ENCODE results near the gene CIITA.

DNA sequence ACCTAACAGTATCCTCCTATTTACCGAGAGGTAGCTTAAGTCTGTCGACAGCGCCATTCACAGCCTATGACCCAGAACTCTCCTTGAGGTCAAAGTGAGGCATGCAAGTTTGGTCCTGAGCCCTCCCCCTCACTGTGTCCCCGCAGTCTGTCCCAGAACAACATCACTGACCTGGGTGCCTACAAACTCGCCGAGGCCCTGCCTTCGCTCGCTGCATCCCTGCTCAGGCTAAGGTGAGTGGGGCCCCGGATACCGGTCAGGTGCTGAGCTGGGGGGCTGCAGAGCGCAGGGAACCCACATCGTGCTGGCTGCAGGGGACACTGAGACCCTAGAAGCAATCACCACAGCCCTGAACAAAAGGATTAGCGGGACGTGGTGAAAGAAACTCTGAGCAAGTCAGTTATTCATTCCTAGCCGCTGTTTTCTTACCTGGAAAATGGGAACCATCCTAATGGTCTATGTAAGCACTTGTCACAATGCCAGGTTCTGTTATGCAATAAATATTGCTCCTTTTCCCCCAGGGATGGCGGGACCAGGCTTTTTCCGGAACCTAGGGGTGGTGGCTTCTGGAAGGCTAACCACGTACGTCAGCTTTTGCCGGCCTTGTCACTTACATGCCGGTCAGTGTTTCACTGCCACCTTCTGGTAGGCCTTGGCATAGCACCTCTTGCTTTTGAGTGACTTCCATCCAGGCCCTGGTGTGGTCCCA lies 41.4 kb downstream of the CIITA start:
- TF ChIP-seq, protein P1, sequence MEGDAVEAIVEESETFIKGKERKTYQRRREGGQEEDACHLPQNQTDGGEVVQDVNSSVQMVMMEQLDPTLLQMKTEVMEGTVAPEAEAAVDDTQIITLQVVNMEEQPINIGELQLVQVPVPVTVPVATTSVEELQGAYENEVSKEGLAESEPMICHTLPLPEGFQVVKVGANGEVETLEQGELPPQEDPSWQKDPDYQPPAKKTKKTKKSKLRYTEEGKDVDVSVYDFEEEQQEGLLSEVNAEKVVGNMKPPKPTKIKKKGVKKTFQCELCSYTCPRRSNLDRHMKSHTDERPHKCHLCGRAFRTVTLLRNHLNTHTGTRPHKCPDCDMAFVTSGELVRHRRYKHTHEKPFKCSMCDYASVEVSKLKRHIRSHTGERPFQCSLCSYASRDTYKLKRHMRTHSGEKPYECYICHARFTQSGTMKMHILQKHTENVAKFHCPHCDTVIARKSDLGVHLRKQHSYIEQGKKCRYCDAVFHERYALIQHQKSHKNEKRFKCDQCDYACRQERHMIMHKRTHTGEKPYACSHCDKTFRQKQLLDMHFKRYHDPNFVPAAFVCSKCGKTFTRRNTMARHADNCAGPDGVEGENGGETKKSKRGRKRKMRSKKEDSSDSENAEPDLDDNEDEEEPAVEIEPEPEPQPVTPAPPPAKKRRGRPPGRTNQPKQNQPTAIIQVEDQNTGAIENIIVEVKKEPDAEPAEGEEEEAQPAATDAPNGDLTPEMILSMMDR (optimal IDR thresholded peaks at IDR 0.05 in 1 of 3, IDR thresholded peaks at IDR 0.05 in 1 of 3, conservative IDR thresholded peaks at IDR 0.05 in 1 of 3; ENCODE audit: extremely low read depth in 1 of 3, insufficient read depth in 2 of 3, low read length in 3 of 3), result peak; percentile 98 to 99 (median 99)
- no peak for TF ChIP-seq EZH2 (IDR thresholded peaks at IDR 0.05; ENCODE audit: low read length)

Measured in keratinocyte (primary cell).